Measurements from ENCODE around the gene PSG2.
"Not testable (repeated sequence)": the region's sequence is repeated elsewhere in the genome, so short reads cannot be mapped to it uniquely, and the experiment has no call there.

PSG2 gene

DNA sequence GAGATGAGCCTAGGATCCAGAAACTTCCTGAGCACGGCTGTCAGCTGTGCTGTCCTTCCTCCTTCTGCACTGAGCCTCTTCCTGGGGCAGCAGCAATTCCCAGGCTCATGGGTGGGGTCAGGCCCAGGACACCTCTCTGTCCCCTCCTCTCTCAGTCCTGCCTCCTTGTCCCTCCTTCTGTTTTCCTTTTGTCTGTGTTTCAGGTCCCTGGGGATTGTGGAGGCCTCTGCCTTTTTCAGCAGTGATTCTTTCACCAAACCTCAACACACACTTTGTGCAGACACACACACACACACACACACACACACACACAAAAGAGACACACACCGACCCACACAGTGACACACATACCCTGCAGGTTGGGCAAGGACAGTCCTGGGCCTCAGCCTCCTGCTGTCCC is at the start of gene PSG2:
TSS of gene PSG2 (minus strand) at position 101 of the 400 bp plus-strand sequence. CDS start 132 bp downstream, outside the sequence.
- DNase-seq = not testable (repeated sequence)

DNA sequence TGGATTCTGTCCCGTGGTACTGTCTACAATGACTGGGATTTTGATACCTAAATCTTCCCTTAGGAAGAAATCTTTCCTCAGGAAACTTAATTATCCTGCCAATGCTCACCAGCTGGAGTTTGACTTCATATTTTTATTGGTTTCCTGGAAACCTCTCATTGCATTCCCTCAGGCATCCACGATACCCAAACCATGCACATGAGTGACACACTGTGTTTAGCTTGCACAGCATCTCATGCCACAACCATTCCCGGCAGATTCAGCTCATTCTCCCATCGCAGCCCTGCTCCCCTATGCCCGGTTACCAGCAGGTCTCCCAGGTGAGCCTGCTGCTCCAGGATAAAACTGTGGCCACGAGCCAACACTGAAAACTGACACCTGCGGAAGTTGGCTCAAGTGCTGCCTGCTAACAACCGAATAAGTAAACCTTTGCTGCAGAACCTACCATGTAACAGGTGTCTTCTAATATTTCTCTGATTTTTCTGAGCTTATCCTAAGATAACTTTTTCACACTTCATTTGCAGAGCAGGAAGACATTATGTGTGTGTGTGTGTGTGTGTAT is 48.9 kb upstream of the PSG2 start:
- not testable (repeated sequence) for DNase-seq

DNA sequence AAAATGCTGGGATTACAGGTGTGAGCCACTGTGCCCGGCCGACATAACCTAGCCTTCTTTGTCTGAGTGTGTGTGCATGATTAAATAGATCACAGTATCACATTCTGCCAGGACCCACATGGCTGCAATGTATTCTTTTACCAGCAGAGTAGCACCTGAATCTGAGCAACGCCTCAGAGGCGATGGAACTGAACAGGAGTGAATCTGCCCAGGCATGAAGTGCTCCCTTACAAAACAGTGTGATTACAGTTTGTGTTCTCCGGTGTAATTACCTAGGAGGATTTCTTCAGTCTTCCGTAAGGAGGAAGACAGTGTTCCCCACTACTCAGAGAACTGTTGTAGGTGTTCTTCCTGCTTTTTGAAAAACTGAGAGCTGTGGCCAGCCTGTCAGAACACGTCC is 46.7 kb upstream of the PSG2 start:
- not testable (repeated sequence) for DNase-seq

DNA sequence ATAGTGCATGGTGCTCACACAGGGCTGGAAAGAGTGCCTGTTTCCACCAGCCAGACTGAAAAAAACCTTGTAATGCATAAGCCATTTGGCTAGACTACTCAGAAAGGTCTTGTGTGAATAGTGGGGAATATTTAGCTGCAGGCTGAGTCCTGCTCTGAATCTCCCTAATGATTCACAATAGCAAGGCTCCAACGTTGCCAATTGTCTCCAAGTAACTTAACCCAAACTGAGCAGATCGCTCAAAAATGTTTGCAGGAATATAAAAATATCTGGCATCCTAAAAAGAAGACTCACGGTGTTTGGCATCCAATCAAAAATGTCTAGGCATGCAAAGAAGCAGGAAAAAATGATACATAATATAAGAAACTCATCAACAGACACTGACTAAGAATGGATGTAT is 44.8 kb upstream of the PSG2 start:
- DNase-seq = not testable (repeated sequence)

DNA sequence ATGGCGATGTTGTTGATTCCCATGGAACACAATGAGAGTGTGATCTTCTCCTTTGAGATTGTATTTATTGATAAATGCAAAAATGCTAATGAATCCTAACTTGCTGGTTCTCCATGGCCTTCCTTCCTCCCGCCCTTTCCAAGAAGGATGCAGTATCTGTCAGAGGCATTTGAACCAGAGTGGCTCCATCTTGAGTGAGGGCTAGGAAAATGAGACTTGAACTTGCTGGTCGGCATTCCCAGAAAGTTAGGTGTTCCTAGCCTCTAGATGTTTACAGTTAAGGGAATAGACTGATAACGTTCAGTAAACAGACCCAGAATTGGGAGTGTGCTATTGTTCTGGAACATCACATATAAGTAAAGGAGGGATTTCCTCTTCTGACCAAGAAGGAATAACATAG is 44.2 kb upstream of the PSG2 start:
- DNase-seq = no peak

DNA sequence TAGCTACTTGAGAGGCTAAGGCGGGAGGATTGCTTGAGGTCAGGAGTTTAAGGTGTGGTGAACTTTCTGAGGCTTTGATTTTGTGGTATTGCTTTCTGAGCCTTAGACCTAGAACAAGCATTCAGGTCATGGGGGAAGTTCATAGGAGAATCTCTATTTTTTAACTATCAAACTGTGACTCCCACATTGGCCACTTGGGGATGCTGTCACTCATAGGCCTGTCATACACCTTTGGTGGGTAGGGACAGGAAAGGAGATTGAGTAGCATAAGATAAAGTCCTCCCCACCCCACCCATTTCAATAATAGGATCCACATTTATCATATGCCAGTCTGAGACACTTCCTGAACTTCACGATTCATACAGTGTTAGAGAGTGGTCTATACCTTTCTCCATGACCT is 41.9 kb upstream of the PSG2 start:
- no peak for DNase-seq

DNA sequence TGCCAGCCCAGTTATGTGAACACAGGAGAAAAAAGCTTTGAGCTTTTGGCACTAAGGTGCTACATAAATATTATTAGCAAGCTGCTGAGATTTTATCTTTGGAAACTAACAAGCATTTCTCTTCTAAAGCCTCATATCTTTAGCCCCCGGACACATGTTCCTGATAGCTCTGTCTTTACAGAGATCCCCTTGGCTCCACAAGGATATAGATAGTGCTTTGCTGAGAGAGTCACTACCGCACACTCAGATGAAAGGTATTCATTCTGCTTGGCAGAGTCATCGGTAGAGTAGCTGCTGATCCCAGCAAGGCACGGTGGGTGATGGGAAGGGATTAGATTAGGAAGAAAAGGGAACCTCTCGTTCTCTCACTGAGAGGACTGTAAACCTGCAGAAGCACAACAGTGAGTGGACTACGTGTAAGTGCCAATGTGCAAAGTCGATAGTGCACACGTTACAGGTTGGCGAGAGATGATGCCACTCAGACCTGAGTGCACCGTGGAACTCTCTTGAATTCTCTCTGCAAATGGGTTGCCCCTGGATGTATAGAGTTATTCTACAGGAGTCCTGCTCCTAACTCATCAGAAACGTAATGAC is 38.0 kb upstream of the PSG2 start:
- not testable (repeated sequence) for DNase-seq

DNA sequence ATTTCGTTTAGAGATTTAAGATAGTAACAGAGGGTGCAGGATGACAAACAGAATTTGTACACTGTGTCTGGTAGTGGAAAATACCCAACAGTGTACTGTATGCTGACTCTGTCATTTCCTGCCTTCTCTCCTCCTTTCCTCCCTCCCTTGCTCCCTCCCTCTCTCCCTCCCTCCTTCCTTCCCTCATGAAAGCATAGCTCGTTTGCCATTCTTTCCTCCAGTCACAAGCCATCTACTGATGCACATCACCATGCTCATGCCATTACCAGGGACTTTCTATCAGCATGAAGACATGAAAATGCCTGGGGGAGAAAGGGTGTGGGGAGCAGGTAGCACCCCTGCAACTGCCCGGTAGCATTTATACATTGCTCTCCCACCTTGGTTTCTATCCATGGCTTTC is 37.0 kb upstream of the PSG2 start:
- DNase-seq = not testable (repeated sequence)

DNA sequence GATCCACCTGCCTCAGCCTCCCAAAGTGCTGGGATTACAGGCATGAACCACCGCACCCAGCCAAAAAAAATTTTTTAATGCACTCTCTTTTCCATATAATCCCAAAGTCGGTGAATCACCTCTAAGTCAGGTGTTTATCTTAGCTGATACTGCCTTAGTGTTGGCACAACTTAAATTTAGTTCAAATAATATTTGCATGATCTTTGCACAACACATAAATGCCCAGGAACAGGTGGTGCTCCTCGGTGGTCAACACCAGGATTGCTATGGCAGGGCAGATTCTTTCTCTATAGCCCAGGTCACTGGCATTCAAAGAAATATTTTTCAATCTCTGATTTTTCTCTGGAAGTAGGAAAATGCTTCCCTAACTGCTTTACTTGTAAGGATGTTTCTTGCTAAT is 33.9 kb upstream of the PSG2 start:
- DNase-seq = not testable (repeated sequence)

DNA sequence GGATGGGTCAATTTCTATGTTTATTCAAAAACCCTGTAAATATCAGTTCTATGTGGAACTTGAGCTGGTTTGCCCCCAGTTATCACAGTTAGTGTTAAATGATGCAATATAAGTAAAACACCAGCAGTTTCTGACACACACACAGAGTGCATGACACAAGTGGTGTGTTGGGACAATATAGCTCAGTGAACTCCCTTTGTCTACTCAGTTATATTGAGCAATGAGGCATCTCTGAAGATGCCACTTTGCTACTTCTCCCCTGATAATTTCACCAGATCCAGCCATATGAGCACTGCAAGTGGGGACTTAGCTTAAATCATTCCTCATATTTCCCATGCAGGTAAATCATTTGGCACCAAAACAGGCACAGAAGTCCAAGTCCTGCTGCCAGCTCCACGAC is 33.0 kb upstream of the PSG2 start:
- DNase-seq = not testable (repeated sequence)

DNA sequence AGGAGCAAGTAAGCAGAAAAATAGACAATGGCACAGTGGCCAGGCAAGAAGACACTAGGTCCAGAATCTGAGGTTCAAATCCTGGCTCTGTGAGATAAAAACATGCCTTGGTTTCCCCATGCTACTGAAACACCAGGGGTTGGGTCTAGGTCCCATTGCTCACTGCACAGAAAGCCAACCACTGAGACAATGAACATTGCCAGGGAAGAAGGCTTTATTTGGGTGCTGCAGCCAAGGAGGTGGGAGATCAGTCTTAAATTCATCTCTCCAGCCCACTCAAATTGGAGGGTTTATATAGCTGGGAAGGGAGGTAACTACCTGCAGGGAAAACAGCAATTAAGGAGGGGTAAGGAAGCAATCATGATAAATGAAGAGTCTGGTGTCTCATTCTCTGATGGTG is 32.6 kb upstream of the PSG2 start:
- DNase-seq = not testable (repeated sequence)

DNA sequence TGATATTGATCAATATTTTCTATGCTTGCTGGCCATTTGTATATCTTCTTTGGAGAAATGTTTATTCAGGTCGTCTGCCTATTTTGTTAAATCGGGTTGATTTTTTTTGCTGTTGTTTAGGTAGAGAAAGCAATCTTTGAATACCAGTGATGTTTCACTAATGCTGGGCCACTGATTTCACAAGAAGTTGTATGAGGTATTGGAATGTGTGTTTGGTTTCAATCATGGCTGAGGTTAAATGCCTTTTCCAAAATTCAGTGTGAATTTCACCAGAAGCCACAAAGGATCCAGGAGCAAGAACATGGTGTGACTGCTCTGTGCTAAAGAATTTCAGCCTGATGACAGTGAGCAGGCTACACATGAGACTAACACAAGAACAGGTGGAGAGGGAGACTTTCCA is 32.1 kb upstream of the PSG2 start:
- not testable (repeated sequence) for DNase-seq

DNA sequence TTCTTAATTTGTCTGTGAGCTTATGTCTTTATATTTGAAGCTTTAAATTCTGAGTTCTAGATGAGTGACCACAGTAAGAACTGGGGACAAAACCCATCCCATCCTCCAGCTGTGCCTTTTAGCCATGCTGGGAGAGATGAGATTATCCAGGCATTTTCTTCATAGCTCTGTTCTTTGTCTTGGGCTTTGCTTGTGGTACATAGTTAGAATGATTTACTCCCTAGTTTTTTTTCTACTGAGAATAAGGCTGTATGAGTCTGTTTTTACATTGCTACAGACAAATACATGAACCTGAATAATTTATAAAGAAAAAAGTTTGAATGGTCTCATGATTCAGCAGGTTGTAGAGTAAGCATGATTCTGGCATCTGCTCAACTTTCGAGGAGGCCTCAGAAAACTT is 24.9 kb upstream of the PSG2 start:
- not testable (repeated sequence) for DNase-seq

DNA sequence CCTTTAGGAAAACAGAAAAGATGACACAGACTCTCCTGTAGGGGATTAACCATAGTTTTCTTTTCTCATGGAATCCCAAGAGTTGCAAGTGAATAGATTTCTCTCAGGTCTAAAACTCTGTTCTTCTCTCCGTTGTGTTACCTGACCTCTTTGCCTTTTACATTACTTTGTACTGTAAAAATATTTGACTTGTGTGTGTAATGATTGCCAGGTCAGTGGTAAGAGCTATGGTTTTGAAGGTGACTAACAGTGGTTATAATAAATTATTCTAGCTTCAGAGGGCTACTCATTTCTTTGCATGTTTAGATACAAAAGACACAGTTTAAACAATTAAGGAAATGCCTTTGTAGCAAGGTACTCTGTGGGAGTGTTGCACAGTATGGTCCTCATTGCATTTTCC is 23.0 kb upstream of the PSG2 start:
- no peak for DNase-seq

DNA sequence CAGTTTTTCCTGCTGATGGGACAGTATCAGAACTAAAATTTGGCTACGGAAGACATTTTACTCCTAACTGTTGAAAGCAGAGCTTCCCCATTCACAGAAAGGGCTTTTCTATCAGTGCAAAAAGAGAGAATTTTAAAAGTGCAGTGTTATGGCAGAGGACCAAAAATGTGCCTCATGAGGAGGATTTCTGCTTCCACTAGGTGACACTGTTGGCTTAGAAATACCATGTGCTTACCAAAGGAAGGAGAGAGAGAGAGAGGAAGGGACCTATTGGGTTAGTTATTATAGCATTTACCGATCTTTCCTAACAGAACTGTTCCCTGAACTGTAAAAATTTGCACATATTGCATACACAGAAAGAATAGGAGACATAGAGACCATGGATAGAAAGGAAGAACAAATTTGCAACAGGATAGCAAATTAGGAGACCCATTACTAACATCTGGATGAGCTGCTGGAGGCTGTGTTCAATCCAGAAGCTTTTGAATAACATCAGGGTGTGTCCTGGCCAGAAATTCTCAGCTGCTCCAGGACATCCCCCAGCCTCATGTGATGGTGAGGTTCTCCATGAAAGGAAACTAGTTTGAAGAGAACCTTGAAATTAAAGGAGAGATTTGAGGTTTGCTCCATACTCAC is 21.8 kb upstream of the PSG2 start:
- DNase-seq = peak; percentile 8

DNA sequence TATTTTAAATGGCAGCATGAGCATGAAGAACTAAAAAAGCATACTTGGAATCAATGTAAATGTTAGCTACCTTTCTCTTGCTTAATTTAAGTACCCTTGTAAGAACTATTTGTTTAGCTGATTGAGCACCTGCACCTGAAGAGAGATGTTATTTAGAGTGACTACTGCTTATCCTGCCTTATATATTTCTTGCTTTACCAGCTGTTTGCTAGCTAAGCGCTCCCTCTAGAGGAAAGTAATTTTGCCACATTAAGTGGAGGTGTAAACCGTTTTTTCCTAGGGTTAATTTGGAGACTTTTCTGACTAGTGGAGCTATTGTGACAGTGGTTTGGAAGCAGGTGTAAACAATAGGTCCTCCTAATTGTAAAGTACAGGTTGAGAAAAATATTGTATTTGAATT is 19.4 kb upstream of the PSG2 start:
- no peak for DNase-seq

DNA sequence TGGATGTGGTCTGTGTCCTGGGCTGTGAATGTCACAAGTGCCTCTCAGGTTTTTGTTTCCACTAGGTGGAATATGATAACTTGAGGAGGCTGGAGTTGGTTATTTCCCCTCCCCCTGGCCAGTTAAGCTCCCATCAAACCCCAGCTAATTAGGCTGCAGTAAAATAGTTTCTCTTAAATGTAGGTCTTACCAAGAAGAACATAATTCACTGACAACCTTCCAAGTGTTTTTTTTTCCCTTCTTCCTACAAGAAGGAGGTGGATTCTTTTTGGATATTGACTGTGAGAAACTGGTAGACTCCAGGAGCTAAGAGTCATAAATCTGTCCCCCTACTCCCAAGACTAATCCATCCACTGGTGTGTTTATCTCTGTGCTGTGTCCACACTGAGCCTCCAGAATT is 15.9 kb upstream of the PSG2 start:
- DNase-seq = not testable (repeated sequence)

DNA sequence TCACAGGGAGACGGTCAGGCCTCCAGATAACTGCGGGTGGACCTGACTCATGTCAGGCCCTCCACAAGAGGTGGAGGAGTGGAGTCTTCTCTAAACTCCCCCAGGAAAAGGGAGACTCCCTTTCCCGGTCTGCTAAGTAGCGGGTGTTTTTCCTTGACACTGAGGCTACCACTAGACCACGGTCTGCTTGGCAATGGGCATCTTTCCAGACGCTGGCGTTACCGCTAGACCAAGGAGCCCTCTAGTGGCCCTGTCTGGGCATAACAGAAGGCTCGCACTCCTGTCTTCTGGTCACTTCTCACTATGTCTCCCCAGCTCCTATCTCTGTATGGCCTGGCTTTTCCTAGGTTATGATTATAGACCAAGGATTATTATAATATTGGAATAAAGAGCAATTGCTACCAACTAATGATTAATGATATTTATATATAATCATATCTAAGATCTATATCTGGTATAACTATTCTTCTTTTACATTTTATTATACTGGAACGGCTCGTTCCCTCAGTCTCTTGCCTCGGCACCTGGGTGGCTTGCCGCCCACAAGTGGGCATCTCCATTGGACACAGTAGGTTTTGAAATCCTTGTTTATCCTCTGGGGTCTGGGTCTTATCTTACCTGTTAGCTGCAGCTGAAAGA is 5.3 kb upstream of the PSG2 start:
- DNase-seq = peak; percentile 36

DNA sequence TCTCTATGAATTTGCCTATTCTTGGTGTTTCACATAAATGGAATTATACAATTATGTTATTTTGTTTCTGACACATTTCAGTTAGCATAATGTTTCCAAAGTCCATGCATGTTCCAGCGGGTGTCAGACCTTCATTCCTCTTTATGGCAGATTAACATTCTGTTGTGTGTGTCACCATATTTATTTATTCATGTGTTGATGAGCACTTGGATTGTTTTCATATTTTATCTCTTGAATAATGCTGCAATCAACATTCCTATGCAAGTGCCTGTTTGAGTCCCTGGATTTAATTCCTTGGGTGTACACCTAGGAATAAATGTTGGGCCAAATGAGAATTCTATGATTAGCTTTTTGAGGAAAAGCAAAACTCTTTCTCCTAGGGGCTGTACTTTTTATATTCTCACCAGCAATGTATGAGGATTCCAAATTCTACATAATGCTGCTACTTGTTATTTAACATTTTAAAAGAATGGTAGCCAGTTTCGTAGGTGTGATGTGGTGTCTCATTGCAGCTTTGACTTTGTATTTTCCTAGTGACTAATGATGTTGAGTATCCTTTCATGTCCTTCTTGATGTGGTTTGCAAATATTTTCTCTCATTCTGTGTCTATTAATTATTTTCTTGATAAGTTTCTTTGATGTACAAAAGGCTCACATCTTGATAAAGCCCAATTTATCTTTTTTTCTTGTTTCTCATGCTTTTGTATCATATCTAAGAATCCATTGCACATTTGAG is 3.5 kb upstream of the PSG2 start:
- DNase-seq = not testable (repeated sequence)

DNA sequence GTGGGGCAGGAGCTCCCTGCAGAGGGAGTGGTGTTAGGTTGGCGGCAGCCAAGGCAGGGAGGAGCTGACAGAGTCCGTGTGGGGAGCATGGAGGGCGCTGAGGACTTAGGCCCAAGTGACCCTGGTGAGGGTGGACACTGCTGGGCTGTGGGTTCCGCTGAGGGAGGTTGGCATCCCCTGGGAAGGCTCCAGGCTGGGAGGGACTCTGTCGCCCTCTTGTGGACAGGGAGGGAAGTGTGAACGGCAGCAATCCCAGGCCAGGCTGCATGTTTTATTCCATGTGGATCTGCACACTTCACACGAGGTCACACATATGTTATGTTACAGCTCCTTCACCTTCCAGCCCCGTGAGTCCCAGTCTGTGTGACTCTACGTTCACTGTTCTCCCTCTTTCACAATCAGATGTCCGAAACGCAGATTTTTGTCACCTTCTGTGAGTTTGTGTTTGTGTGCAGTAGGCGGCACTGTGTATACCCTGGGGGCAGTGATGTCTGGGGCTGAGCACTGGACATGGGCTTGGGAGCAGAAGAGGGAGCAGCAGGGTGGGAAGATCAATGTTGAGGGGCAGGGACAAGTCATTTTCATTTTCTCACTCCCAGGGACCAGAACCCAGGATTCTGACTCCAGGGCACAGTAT is 1.8 kb upstream of the PSG2 start:
- DNase-seq = peak; percentile 6

DNA sequence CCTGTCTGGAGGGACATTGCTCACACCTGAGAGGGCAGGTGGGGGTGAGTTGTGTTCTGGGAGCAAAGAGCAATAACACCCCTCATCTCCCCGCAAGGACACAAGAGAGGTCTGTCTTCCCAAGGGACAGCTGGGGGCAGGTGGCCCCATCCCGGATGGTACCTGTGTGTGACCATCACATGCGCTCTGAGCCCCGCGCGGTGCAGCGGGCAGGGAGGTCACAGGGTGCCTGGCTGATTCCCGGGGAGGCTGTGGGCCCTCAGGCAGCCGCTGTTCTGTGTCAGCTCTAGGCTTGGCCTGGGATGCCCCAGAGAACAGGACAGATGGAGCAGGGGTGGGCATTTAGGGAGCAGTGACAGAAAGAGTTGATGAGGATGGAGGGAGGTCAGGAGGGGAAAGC is 1.2 kb upstream of the PSG2 start:
- not testable (repeated sequence) for DNase-seq

DNA sequence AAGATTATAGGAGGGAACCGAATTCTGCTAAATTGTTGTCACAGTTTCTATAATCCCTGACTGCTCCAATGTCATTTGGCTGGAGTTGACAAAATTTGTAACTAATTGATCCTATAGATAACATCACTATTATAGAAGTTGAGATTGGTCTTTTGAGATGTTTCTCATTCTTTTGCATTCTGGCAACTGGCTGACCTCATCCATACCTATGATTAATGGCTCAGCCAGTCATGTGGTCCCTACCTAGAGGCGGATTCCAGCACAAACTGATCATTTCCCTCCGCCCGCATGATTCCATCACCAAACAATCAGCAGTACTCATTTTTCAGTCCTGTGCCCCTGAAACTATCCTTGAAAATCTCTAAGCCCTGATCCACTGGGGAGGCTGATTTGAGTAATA is 4.2 kb downstream of the PSG2 start:
- DNase-seq = no peak

DNA sequence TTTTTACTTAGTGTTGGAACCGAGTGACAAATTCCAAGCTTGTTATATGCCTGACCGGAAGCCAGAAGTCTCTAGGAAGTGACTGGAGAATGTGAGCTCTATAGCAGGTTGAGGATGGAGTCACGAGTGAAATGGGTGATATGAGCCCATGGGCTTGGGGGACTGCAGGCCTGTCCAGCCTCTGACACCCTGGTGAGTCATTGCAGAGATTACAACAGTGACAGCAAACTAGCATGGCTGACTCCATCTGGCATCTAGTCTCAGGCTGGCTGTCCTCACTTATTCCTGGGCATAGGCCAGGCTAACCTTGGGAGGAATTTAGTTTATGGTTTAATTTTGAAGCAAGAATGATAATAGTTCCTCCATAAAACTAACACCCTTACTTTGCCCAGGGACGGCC is 4.6 kb downstream of the PSG2 start:
- DNase-seq = not testable (repeated sequence)

All from hematopoietic multipotent progenitor cell treated with erythropoietin and hydrocortisone succinate and interleukin-3 and kit ligand, for 8 days (in vitro differentiated cells).